Omental fat pad (tissue), 4 donors: ENCODE results near the gene SRGAP3. TPM values are rescaled to one million over a fixed set of nuclear protein-coding genes. Genes with fewer than 3 reads are reported as not detected.

Source experiments
- ATAC-seq: fragments of 150-250 bp; one replicate; pipeline ENCODE4 v1.9.1; 2016; ENCODE audit warnings: mild to moderate bottlenecking, moderate library complexity; ENCODE audit not compliant: low FRiP score
- DNase-seq: peaks from one replicate; pipeline ENCODE4 v3.0.0-alpha.2; 2019; ENCODE audit warnings: low spot score
- CTCF ChIP-seq, 3 donors: fragments of 450-650 bp; IDR thresholded peaks; one replicate each; pipeline ENCODE4 v1.5.1; 2016 to 2017; ENCODE audit warnings: antibody characterized with exemption in 3 of 3, mild to moderate bottlenecking in 3 of 3, moderate library complexity in 2 of 3
- total RNA-seq, 4 donors: library from RNA; depleted of rRNA; stranded (reverse); fragments of >200 nt; gene quantifications; one replicate each; pipeline ENCODE4 v1.1.0, GENCODE V29; 2016

The SRGAP3 gene
- total RNA-seq, 4 donors from 2014 or later: 3.0 to 5.3 (median 3.6) TPM

- DNase-seq (no peak), ATAC-seq (no peak)
- no peak for TF ChIP-seq CTCF (IDR thresholded peaks at IDR 0.05)
Observed at GRCh38 chr3:9170851-9171160, 78.6 kb downstream of the SRGAP3 start.

- no peak for TF ChIP-seq CTCF (IDR thresholded peaks at IDR 0.05)
- DNase-seq: no peak
- no peak for ATAC-seq
Observed at GRCh38 chr3:9169956-9170850, 79.2 kb downstream of the SRGAP3 start.

GRCh38 chr3:9169326-9169725 is 80.1 kb downstream of the SRGAP3 start:
- no peak for TF ChIP-seq CTCF (IDR thresholded peaks at IDR 0.05)

GRCh38 chr3:9168241-9168741 is 81.2 kb downstream of the SRGAP3 start:
- ATAC-seq: no peak
- no peak for TF ChIP-seq CTCF (IDR thresholded peaks at IDR 0.05)
- no peak for DNase-seq

More at GRCh38 chr3:9169326-9169725, 80.1 kb downstream of the SRGAP3 start:
- DNase-seq: no peak
- no peak for ATAC-seq

GRCh38 chr3:9167222-9167621 is 82.2 kb downstream of the SRGAP3 start:
- DNase-seq: no peak
- ATAC-seq: no peak
- no peak for TF ChIP-seq CTCF (IDR thresholded peaks at IDR 0.05)

- TF ChIP-seq CTCF (IDR thresholded peaks at IDR 0.05): no peak
- DNase-seq (no peak), ATAC-seq (no peak)
Observed at GRCh38 chr3:9165421-9165820, 84.0 kb downstream of the SRGAP3 start.

GRCh38 chr3:9163289-9163688 is 86.2 kb downstream of the SRGAP3 start:
- TF ChIP-seq CTCF (IDR thresholded peaks at IDR 0.05): no peak
- DNase-seq: no peak
- no peak for ATAC-seq
